ENCODE results near the gene GOLGA7B. TPM values are rescaled to one million over a fixed set of nuclear protein-coding genes. Genes with fewer than 3 reads are reported as not detected.

Gene GOLGA7B
- polyA plus RNA-seq, 1 experiment: not detected

GRCh38 chr10:97822261-97822687 is 27.4 kb upstream of the GOLGA7B start:
- no peaks in the 10 kb centered on the region for H3K9me3 ChIP-seq (ENCODE audit: control insufficient read depth, insufficient read depth, low read length)
- POLR2A ChIA-PET: no interaction called here
- H3K27me3 ChIP-seq (ENCODE audit: control insufficient read depth, insufficient read depth, low read length): peaks cover 22% of the 10 kb centered on the region
- H3K27ac ChIP-seq (ENCODE audit: low read depth, low read length): no peak overlapping the region
- no peak overlapping the region for H3K4me3 ChIP-seq (ENCODE audit: low read depth, low read length)
- DNase-seq (ENCODE audit: low read depth, low spot score): no peak
- TF ChIP-seq, protein P1, sequence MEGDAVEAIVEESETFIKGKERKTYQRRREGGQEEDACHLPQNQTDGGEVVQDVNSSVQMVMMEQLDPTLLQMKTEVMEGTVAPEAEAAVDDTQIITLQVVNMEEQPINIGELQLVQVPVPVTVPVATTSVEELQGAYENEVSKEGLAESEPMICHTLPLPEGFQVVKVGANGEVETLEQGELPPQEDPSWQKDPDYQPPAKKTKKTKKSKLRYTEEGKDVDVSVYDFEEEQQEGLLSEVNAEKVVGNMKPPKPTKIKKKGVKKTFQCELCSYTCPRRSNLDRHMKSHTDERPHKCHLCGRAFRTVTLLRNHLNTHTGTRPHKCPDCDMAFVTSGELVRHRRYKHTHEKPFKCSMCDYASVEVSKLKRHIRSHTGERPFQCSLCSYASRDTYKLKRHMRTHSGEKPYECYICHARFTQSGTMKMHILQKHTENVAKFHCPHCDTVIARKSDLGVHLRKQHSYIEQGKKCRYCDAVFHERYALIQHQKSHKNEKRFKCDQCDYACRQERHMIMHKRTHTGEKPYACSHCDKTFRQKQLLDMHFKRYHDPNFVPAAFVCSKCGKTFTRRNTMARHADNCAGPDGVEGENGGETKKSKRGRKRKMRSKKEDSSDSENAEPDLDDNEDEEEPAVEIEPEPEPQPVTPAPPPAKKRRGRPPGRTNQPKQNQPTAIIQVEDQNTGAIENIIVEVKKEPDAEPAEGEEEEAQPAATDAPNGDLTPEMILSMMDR (IDR thresholded peaks at IDR 0.05; ENCODE audit: low read depth, low read length): no peak
- CTCF ChIA-PET: no interaction called here

DNA sequence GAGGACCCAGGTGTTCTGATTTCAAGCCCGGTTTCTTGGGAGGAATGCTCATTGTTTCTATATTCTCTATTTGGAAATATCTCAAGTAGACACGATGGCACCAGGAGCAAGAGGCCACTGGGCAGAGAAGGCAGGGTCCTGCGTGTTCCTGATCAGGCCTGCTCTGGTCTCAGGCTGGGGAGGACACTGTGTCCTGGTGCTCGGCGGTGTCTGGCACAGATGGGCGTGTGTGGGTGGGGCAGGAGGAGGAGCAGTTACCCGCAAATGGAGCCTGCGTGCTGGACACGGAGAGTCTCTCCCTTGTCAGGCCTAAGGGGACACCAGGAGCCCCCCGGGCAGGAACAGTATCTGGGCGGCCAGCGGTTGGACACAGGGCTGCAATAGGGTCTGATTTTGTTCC is 25.9 kb upstream of the GOLGA7B start:
- no peak overlapping the region for H3K4me3 ChIP-seq (ENCODE audit: low read depth, low read length)
- ChIA-PET CTCF (no interaction called here), POLR2A (no interaction called here)
- no peaks in the 10 kb centered on the region for H3K9me3 ChIP-seq (ENCODE audit: control insufficient read depth, insufficient read depth, low read length)
- TF ChIP-seq, protein P1 (IDR thresholded peaks at IDR 0.05; ENCODE audit: low read depth, low read length): no peak
- no peak overlapping the region for H3K27ac ChIP-seq (ENCODE audit: low read depth, low read length)
- no peak for DNase-seq (ENCODE audit: low read depth, low spot score)
- H3K27me3 ChIP-seq (ENCODE audit: control insufficient read depth, insufficient read depth, low read length): peaks cover 13% of the 10 kb centered on the region

- CTCF ChIA-PET: no interaction called here
- POLR2A ChIA-PET: no interaction called here
Measured at GRCh38 chr10:97825020-97825760, 24.5 kb upstream of the GOLGA7B start.

DNA sequence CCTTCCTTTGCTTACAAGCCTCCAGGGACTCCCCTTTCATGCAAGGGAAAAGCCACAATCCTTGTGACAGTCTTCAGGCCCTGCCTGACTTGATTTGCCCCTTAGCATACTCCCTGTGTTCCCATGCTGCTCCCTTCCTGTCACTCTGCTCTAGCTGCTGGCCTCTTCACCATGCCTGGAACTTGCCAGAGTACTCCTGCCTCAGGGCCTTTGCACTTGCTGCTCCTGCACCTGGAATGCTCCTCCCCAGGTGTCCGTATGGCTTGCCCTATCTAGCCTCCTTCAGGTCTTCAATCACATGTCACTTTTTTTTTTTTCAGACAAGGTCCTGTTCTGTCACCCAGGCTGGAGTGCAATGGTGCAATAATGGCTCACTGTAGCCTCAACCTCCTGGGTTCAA is 22.8 kb upstream of the GOLGA7B start:
- TF ChIP-seq, protein P1 (IDR thresholded peaks at IDR 0.05; ENCODE audit: low read depth, low read length): no peak
- no peak overlapping the region for H3K4me3 ChIP-seq (ENCODE audit: low read depth, low read length)
- DNase-seq (ENCODE audit: low read depth, low spot score): no peak
- no peaks in the 10 kb centered on the region for H3K9me3 ChIP-seq (ENCODE audit: control insufficient read depth, insufficient read depth, low read length)
- H3K27ac ChIP-seq (ENCODE audit: low read depth, low read length): no peak overlapping the region
- H3K27me3 ChIP-seq (ENCODE audit: control insufficient read depth, insufficient read depth, low read length): peaks cover 5% of the 10 kb centered on the region
- ChIA-PET POLR2A (no interaction called here), CTCF (interaction anchor here (1.8 kb wide), 1 partner anchor 35 kb away, joined by 4 read pairs; no protein-coding TSS in a partner anchor)

More at GRCh38 chr10:97825020-97825760, 24.5 kb upstream of the GOLGA7B start:
- Histone ChIP-seq H3K27me3 (ENCODE audit: control insufficient read depth, insufficient read depth, low read length) (peaks cover 13% of the 10 kb centered on the region), H3K9me3 (ENCODE audit: control insufficient read depth, insufficient read depth, low read length) (no peaks in the 10 kb centered on the region), H3K27ac (ENCODE audit: low read depth, low read length) (no peak overlapping the region), H3K4me3 (ENCODE audit: low read depth, low read length) (no peak overlapping the region)
- TF ChIP-seq, protein P1 (IDR thresholded peaks at IDR 0.05; ENCODE audit: low read depth, low read length): no peak
- DNase-seq (ENCODE audit: low read depth, low spot score): no peak

DNA sequence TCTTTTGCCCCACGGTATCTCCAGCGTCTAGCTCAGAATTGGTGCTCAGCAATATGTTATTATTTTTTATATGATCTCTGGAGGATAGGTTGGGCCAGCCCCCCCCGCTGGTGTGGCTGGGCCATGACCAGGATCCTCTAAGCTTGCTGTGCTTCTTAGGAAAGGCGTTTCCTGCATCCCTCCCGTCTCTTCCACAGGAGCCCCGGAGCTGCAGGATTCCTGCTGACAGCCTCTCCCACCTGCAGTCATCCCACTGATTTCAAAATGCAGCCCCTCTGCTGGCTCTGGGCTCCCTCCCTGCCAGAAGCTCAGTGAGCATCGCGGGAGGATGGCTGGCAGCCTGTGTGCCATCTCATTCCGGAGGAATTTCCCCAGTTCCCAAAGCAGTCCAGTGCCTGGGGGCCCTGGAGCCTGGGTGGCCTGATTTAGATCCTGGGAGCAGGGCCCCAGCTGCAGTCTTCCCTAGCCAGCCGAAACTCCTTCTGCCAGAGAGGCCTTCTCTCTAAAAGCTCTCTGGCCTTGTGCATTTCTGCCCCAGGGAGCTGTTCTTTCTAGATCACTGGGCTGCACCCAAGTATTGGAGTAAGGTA is 21.8 kb upstream of the GOLGA7B start:
- POLR2A ChIA-PET: no interaction called here
- Histone ChIP-seq H3K9me3 (ENCODE audit: control insufficient read depth, insufficient read depth, low read length) (no peaks in the 10 kb centered on the region), H3K4me3 (ENCODE audit: low read depth, low read length) (no peak overlapping the region), H3K27ac (ENCODE audit: low read depth, low read length) (no peak overlapping the region), H3K27me3 (ENCODE audit: control insufficient read depth, insufficient read depth, low read length) (peaks cover 5% of the 10 kb centered on the region)
- CTCF ChIA-PET: interaction anchor here (1.8 kb wide), 1 partner anchor 36 kb away, joined by 4 read pairs; no protein-coding TSS in a partner anchor
- TF ChIP-seq, protein P1 (IDR thresholded peaks at IDR 0.05; ENCODE audit: low read depth, low read length): no peak
- DNase-seq (ENCODE audit: low read depth, low spot score): no peak

Measured in AG04450 (cell line).